HG02610 (cell line): ENCODE results near the gene KIF3B.
A peak's percentile ranks its signal among the peaks of the same experiment; 100 is the strongest.
"Not testable (repeated sequence)": the region's sequence is repeated elsewhere in the genome, so short reads cannot be mapped to it uniquely, and the experiment has no call there.

Experiments
- ATAC-seq: cut with Tn5 transposase; IDR thresholded peaks from one replicate; pipeline ENCODE4 v1.9.1; 2021; ENCODE audit warnings: mild to moderate bottlenecking, moderate library complexity; ENCODE audit not compliant: unreplicated experiment

The KIF3B gene

DNA sequence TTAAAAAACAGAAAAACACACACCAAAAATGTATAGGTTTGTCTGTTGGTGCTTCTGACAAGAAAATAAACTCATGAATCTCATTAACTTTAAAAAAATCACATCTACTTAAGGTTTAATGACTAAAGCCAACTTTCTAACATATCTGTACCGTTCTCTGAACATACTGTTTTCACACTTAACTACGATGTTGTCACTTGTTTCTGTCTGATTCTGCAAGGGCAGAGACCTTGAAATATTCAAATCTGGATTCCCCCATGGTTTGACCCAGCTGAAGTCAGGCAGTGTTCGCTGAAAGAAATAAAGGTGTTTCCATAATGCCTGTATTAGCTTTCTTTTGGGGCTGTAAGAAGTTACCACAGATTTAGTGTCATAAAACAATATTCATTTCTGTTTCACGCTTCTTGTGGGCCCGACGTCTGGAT lies 78.0 kb downstream of the KIF3B start:
- peak; percentile 49 for ATAC-seq

DNA sequence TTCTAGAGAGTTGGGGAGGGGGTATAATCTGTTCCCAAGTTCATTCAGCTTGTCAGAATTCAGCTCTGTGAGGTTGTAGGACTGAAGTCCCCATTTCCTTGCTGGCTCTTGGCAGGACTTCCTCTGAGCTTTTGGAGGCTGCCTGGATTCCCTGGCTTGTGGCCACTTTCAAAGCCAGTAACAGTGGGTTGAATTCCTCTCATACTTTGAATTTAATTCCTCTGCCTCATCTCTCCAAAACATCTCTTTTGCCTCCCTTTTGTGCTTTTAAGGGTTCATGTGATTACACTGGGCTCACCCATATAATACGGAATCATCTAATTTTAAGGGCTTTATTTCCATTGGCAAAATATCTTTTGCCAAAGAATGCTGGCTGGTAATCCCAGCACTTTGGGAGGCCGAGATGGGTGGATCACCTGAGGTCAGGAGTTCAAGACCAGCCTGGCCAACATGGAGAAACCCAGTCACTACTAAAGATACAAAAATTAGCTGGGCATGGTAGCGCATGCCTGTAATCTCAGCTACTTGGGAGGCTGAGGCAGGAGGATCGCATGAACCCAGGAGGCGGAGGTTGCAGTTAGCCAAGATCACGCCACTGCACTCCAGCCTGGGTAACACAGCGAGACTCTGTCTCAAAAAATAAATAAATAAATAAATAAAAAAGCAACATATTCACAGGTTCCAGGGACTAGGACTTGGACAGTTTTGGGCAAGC lies 78.6 kb downstream of the KIF3B start:
- ATAC-seq = not testable (repeated sequence)

DNA sequence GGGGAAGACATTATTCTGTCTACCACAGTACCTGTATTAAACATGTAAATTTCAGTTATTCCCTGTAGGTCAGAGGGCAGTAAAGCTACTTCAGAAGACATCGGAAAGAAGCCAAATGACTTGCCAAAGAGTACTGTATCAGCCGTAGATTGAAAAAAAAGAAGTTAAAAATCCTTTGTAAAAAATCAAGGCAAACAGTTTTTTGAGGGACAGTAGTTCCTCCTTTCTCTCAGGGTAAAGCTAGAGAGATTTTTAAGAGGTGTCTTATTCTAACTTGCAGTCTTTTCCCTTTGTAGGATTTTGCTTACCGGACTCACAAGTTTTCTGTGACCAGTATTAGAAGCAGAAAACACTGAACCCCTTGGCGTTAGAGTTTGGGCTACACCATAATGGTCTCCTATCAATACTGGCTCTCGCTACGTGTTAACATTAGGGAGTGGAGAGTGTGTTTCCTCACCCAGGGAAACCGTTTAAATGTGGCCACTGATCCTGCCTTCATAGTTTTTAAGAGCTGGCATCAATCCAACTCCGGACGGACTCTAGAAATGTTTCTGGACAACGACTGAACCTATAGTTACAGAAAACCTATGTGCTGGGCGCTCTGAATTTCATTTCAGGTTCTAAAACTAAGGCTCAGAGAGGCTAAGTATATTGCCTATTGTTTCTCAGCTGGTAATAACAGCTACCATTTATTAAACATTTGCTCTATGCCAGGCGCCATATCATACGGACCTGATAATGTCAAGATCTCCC lies 79.3 kb downstream of the KIF3B start:
- no peak for ATAC-seq

DNA sequence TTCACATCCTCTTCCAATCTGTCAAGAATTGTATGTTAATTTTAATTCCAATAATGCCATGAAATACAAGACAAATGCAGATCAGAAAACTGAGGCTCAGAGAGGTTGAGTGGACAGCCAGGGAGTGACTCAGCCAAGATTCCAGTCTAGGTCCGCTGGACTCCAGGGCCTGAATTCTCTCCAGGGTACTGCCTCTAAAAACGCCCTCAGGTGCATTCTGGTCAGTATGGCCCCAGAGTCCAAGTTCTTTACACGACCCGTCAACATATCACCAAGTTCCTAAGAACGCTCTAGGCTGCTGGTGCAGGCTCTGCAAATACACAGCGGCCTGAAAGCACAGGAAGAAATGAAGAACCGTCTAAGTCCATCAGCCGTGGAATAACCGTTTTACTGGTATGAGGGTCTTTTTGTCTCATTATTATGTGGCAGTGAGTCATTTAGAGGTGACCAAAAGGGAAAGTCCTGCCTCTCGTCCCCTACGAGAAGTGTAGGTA lies 80.0 kb downstream of the KIF3B start:
- no peak for ATAC-seq

DNA sequence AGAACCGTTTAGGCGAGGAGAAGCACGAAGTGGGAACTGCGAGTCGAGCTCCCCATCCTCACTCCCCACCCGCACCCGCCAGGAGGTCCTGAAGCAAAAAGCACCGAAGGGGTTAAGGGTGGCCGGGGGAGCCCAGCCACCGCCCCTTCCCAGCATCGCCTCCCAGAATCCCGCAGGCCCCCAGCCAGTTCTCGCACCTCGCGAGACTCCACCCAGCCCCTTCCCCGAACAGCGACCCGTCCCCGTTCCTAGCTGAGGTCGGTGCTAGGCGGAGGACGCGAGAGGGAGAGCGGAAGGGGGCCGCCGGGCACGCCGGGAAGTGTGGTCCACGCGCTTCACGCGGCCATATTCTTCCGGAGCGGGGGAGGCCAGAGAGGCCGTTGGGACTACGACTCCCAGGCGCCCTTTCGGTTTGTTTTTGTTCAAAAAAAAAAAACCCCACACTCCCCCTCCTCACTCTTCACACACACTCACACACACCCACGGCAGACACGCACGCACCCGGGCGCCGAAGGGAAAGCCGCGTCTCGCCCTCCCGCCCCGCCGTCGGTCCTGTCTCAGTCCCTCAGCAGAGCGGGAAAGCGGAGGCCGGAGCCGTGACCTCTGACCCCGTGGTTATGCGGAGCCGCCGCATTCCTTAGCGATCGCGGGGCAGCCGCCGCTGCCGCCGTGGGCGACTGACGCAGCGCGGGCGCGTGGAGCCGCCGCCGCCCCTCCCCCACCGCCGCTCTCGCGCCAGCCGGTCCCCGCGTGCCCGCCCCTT lies 80.6 kb downstream of the KIF3B start, which contains the start of gene ASXL1:
Gene ASXL1, plus strand, starts transcription at position 463 of the 763 bp plus-strand sequence. CDS start 445 bp downstream, outside the sequence.
- peak; percentile 71 for ATAC-seq

DNA sequence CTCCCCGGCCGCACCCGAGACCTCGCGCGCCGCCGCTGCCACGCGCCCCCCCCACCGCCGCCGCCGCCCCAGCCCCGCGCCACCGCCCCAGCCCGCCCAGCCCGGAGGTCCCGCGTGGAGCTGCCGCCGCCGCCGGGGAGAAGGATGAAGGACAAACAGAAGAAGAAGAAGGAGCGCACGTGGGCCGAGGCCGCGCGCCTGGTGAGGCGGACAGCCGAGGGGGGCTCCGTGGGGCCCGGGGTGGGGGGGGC lies 81.1 kb downstream of the KIF3B start:
- ATAC-seq = no peak

DNA sequence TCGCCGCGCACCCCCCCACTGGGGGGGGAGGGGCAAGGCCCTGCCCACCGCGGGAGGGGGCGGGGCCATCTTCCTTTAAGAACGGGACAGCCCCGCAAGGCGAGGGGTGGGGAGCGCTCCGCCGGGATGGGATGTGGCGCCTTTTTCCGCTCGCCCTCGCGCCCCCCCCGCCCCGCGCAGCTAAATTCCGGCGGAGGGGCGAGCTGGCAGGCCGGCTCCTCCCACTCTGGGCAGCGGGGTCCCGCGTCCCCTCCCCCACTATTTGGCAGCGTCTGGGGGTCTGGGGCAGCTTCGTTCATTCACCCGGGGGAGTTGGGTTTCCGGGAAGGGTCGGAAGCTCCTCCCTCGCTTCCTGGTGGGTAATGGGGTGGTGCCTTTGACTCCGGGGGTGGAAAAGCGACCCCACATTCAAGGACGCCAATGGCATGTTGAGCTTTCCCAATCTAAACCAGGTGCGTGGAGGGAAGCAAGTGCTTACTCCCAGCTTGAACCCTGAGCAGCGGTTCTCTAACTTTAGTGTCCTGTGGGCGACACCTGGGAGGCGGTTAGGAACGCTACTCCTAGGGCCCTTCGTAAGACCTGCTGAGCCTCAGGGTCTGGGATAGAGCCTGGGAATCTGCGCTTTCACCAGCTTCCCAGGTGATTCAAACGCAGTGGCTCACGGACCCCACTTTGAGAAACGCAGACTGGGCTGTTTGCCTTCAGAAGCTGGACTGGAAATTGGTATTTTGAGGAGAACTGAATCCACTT lies 81.6 kb downstream of the KIF3B start:
- ATAC-seq = no peak

DNA sequence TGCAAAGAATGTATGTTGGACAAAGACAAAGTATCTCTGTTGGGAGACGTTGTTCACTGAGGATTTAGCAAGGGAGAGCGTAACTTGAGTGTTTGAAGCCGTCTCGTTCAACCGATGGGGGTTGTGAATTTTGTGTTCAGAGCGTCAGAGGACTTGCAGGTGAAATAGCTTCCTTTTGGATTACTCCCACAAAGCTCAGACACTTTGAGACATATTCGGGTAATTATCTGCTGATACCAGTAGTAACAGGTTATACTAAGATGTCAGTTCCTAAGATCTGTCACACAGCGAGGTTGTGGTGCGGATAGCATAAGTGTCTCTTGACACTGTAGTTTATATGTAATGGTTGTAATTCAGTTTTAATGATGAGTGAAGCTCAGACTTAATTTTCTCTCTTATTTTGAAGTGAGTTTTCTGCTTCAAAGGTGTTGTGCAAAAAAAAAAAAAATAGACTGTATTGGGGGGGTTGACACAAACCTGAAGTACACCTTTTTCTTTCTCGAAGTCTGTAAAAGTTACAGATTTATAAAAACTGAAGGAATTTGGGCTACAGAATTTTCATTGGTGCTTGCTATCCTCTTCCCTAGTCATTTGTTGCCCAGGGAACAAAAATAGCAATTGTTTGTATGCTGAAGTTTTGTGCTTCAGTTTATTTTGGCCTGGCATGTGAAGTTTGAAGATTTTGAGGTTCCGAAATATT lies 82.3 kb downstream of the KIF3B start:
- no peak for ATAC-seq

DNA sequence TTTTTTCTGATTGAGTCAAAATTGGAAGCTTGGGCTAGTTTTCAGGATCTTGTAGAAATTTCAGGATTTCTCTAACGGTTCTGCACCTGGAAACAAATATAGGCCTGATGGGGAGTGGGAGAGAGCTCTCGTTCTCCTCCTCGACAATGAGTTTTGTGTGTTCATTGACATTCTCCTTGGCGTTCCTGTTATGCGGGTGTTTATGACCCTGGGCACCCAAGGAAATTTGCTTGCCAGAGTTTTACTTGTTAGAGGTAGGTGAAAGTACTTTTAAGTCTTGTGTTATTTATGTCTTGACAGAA lies 82.8 kb downstream of the KIF3B start:
- ATAC-seq = no peak

DNA sequence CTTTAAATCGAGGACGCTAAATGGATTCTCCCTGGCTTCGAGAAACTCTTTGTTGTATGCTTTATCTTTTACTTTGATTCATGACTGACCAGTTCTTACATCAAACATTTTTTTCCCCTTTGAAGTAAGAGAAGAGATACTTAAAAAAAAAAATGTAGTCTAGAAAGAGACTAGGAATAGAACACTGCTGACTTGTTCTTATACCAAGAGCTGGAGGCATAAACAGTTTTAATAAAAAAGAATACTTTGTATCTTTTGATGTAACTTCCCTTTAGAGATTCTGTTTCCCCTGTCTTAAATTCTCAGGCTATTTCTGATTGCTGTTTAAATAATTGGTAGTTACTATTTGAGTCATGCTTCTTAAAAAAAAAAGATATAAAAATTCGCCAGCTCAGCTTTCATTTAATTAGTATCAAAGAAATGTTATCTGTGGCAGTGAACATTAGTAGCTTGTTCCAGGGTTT lies 85.5 kb downstream of the KIF3B start:
- ATAC-seq = no peak

DNA sequence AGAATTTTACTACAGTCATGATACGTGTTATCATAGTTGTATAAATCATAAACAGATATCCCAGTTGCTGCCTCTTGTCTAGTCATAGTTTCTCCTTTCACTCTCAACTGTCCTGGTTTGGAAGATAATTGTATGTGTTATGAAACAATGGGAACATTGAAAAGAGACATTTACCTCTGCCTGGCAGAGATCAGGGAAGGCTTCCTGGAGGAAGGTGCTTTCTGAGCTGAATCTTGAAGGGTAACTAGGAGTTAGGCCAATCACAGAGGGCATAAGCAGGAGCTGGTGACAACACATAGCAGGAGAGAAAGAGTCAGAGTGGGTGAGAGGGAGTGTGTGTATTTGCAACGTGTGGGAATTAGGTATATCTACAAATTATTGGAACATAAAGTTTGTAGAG lies 86.0 kb downstream of the KIF3B start:
- no peak for ATAC-seq

DNA sequence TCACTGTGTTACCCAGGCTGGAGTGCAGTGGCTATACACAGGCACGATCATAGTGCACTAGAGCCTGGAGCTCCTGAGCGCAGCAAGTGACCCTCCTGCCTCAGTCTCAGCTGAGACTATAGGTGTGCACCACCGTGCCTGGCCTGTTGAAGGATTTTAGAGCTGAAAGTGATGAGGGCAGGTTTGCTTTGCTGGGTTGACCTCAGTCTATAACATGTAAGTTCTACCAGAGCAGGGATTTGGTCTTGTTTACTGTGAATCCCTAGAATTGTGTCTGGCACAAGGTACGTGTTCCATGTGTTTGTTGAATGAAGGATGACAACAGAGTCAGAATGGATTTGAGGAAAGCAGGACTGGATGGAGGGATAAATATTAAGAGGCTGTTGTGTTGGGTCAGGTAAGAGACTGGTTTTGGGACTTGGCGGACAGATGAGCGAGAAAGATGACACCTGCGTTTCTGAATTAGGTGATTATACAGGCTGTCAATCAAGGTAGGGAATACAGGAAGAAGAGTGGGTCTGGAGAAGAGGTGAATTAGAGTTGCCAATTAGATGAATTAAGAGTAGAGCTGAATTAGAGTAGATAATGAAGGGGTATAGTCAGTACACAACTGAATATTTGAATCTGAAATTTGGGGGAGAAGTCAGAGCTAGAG lies 87.2 kb downstream of the KIF3B start:
- ATAC-seq = no peak

DNA sequence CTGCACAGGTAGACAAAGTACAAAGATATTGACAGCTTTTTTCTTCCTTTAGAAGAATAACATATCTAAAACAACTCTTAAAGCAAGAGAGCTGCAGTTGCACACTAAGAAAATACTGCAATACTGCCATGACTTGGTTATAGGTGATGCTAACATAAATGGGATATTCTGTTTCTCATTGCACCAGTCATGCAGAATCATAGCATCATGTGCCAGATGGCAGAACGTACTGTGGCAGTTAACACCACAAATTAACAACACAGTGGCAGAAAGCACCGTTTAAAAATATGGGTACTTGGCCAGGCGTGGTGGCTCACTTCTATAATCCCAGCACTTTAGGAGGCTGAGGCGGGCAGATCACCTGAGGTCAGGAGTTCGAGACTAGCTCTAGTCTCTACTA lies 88.1 kb downstream of the KIF3B start:
- no peak for ATAC-seq

DNA sequence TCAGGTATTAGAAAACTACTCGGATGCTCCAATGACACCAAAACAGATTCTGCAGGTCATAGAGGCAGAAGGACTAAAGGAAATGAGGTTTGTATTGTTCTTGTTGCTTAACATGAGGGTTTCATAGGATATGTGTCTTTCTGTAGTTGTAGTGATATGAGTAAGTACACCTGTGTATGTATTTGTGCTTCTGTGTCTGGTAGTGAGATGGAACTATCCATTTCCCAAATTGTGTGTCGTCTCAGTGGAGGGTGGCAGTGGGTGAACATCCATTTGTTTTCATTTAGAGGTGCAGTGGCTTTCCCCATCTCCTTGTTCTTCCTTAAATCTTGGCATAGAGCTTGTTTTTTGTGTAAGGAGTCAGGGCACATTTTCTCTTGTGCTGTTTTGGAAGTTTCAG lies 88.9 kb downstream of the KIF3B start:
- peak; percentile 39 for ATAC-seq

DNA sequence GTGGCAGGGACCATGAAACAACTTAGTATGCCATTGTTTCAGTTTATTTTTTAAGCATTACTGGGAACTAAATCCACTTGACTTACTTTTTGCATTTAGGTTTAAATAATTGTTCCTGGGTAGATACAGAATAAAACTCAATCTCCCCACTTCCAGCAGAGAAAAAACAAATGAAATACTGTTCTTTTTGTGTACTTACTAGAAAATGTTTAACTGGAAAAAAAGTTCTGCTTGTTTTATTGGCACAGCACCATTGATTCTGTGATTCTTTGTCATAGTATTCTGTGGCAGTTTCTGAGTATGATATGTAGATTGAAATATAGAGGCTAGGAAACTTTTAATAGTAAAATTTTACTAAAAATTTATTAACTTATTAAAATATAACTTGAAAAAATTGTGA lies 90.9 kb downstream of the KIF3B start:
- no peak for ATAC-seq

DNA sequence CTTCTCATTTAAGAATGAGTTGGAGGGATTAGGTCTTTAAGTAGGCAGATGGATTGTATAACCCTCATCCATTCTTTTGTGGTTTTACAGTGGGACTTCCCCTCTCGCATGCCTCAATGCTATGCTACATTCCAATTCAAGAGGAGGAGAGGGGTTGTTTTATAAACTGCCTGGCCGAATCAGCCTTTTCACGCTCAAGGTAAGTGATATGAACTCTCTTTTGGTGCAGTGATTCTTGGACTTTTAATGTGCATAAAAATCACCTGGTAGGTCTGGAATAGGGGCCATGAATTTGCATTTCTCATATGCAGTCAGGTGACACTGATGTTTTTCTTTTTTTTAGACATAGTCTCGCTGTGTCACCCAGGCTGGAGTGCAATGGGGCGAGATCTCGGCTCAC lies 91.5 kb downstream of the KIF3B start:
- ATAC-seq = no peak

DNA sequence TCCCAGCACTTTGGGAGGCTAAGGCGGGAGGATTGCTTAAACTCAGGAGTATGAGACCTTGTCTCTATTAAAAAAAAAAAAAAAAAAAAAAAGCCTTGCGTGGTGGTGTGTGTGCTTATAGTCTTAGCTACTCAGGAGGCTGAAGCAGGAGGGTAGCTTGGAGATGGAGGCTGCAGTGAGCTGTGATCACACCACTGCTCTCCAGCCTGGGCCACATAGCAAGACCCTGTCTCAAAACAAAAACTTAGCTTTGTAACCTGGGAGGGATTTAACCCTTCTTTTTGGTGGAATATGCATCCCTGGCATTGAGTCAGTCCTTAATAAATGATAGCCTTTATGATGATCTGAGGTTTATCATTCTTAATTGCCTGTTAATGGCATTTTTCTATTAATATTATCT lies 93.4 kb downstream of the KIF3B start:
- ATAC-seq = no peak

DNA sequence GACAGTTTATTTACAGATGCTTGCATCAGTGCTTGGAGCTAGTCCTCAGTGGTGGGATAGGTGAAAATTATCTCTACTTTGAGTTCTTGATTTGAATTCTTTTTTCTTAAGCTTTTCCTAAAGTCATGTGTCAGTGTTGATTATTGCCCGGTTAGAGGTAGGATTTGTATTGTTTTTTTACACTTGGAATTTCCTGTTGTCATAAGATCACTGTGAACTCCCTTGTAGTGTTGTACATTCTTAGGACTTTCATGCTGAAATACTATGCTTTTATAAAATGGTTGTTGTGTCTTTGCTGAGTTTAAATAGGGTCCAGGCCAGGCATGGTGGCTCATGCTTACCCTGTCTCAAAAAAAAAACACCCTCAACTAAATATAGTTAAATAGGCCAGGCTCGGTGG lies 101.0 kb downstream of the KIF3B start:
- no peak for ATAC-seq

DNA sequence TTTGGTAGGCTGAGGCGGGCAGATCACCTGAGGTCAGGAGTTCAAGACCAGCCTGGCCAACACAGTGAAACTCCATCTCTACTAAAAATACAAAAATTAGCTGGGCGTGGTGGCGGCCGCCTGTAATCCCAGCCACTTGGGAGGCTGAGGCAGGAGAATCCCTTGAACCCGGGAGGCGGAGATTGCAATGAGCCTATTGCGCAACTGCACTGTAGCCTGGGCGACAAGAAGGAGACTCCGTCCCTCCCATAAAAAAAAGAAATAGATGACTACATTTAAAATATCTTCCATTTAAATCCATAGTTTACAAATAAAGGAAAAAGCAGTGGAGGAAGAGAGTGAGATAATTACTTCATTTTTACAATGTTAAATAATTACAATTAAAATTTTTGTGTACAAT lies 102.6 kb downstream of the KIF3B start:
- ATAC-seq = not testable (repeated sequence)

DNA sequence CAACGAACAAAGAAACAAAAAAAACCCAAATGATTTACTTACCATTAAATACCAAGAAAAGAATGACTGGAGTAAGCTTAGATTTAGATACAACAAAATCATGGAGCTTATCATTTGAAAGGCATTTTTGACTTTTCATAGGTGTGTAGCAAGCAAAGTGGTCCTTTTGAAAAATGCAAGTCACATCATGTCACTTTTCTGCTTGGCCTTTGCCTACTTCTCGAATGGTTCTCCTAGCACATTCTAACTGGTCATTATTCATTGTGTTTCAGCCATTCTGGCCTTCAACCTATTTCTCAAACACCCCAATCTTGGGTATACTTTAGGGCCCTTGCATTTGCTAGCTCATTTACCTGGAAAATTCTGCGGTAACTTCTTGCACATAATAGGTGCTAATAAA lies 103.3 kb downstream of the KIF3B start:
- ATAC-seq = no peak
